Measurements from ENCODE around the gene GADD45A.
A peak's percentile ranks its signal among the peaks of the same experiment; 100 is the strongest.

Gene GADD45A

GRCh38 chr1:67696708-67697107 is 11.7 kb downstream of the GADD45A start:
- ChIA-PET CTCF (interaction anchor here (0.6 to 0.8 kb wide), 5 partner anchors 25 to 170 kb away, joined by 3 read pairs; no protein-coding TSS in a partner anchor), POLR2A (no interaction called here)
- TF ChIP-seq HOXD13 (CRISPR knock-in tag; IDR thresholded peaks at IDR 0.05; ENCODE audit: borderline replicate concordance) (no peak), BCL11A (tag by site-specific recombination; IDR thresholded peaks at IDR 0.05; ENCODE audit: low read depth) (no peak), ZNF624 (tag by site-specific recombination; IDR thresholded peaks at IDR 0.05) (no peak), SALL2 (tag by site-specific recombination; IDR thresholded peaks at IDR 0.05; ENCODE audit: borderline replicate concordance) (no peak), GLI2 (tag by site-specific recombination; IDR thresholded peaks at IDR 0.05; ENCODE audit: borderline replicate concordance, low read depth) (no peak), WT1 (tag by site-specific recombination; IDR thresholded peaks at IDR 0.05) (no peak), ZNF48 (tag by site-specific recombination; IDR thresholded peaks at IDR 0.05) (no peak), TRIM28 (IDR thresholded peaks at IDR 0.05; ENCODE audit: borderline replicate concordance, low read length) (no peak), ZIC2 (tag by site-specific recombination; IDR thresholded peaks at IDR 0.05) (no peak), ZNF324 (tag by site-specific recombination; IDR thresholded peaks at IDR 0.05) (no peak), ZNF701 (tag by site-specific recombination; IDR thresholded peaks at IDR 0.05) (no peak), ZNF366 (tag by site-specific recombination; conservative IDR thresholded peaks at IDR 0.05) (no peak), SP3 (tag by site-specific recombination; IDR thresholded peaks at IDR 0.05) (no peak), ZNF529 (tag by site-specific recombination; IDR thresholded peaks at IDR 0.05; ENCODE audit: insufficient replicate concordance) (no peak), ZNF211 (tag by site-specific recombination; IDR thresholded peaks at IDR 0.05; ENCODE audit: low read depth) (no peak), ZNF791 (tag by site-specific recombination; IDR thresholded peaks at IDR 0.05) (no peak), ZNF341 (tag by site-specific recombination; IDR thresholded peaks at IDR 0.05; ENCODE audit: low read depth) (no peak)
- TF ChIP-seq, protein P1, sequence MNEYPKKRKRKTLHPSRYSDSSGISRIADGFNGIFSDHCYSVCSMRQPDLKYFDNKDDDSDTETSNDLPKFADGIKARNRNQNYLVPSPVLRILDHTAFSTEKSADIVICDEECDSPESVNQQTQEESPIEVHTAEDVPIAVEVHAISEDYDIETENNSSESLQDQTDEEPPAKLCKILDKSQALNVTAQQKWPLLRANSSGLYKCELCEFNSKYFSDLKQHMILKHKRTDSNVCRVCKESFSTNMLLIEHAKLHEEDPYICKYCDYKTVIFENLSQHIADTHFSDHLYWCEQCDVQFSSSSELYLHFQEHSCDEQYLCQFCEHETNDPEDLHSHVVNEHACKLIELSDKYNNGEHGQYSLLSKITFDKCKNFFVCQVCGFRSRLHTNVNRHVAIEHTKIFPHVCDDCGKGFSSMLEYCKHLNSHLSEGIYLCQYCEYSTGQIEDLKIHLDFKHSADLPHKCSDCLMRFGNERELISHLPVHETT (tag by site-specific recombination; IDR thresholded peaks at IDR 0.05) = no peak
- TF ChIP-seq, protein P2, sequence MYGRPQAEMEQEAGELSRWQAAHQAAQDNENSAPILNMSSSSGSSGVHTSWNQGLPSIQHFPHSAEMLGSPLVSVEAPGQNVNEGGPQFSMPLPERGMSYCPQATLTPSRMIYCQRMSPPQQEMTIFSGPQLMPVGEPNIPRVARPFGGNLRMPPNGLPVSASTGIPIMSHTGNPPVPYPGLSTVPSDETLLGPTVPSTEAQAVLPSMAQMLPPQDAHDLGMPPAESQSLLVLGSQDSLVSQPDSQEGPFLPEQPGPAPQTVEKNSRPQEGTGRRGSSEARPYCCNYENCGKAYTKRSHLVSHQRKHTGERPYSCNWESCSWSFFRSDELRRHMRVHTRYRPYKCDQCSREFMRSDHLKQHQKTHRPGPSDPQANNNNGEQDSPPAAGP (tag by site-specific recombination; IDR thresholded peaks at IDR 0.05) = no peak
- no peak overlapping the region for H3K4me3 ChIP-seq (ENCODE audit: low read depth, low read length)
- H3K4me1 ChIP-seq (ENCODE audit: control insufficient read depth, insufficient read depth, low read length) = peaks cover 4% of the 10 kb centered on the region; the same call in 1 of the 2 replicates
- no peak overlapping the region for H3K27ac ChIP-seq (ENCODE audit: extremely low read depth, low read depth, low read length)
- peaks cover 0 to 6% of the 10 kb centered on the region in 2 experiments; a peak in 1 of 3 replicates for H3K36me3 ChIP-seq (ENCODE audit: control insufficient read depth in 2 of 2, insufficient read depth in 1 of 2, low read length in 2 of 2)
- no peaks in the 10 kb centered on the region for H3K9me3 ChIP-seq (ENCODE audit: control insufficient read depth, insufficient read depth, low read depth, low read length)

DNA sequence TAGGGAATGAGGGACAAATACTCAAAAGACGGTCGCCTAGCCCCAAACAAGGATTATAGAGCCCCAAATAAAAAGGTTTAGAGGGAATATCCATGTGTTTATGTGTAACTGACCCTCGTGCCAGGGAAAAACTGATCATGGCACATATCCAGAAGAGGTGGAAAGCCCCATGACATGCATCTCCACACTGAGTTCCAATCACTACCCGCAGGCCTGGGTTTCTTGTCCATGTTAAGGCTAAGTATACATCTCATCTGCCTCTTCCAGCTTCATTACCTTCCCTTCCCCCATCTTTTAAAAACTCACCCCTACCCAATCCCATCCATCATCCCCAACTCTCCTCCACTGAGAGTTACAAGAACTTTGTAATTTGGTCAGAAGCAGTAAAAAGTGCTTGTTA is 15.2 kb downstream of the GADD45A start:
- Histone ChIP-seq H3K4me3 (ENCODE audit: low read depth, low read length) (no peak overlapping the region), H3K9me3 (ENCODE audit: control insufficient read depth, insufficient read depth, low read depth, low read length) (no peaks in the 10 kb centered on the region), H3K4me1 (ENCODE audit: control insufficient read depth, insufficient read depth, low read length) (peaks cover 4% of the 10 kb centered on the region; the same call in 1 of the 2 replicates), H3K27ac (ENCODE audit: extremely low read depth, low read depth, low read length) (peak overlapping the region; percentile 1; the same call in 1 of the 2 replicates), H3K36me3 (ENCODE audit: control insufficient read depth in 2 of 2, insufficient read depth in 1 of 2, low read length in 2 of 2) (peaks cover 0 to 11% of the 10 kb centered on the region in 2 experiments; a peak in 1 of 3 replicates)
- CTCF ChIA-PET = interaction anchor here (0.6 to 2.0 kb wide), 9 partner anchors 8 to 625 kb away, joined by 3 to 12 read pairs (median 3); partner anchors contain the start of gene GADD45A
- POLR2A ChIA-PET = interaction anchor here (0.6 to 3.7 kb wide), 6 partner anchors 14 to 60 kb away, joined by 3 to 77 read pairs (median 4); partner anchors contain the start of gene GADD45A
- no peak for TF ChIP-seq TCF7L2 (IDR thresholded peaks at IDR 0.05; ENCODE audit: borderline replicate concordance, low read depth, low read length)
- TF ChIP-seq, protein P3, sequence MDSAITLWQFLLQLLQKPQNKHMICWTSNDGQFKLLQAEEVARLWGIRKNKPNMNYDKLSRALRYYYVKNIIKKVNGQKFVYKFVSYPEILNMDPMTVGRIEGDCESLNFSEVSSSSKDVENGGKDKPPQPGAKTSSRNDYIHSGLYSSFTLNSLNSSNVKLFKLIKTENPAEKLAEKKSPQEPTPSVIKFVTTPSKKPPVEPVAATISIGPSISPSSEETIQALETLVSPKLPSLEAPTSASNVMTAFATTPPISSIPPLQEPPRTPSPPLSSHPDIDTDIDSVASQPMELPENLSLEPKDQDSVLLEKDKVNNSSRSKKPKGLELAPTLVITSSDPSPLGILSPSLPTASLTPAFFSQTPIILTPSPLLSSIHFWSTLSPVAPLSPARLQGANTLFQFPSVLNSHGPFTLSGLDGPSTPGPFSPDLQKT (IDR thresholded peaks at IDR 0.05; ENCODE audit: borderline replicate concordance, low read depth, low read length) = no peak
